Stimulated activated naive CD4-positive, alpha-beta T cell treated with Interleukin-2 at 50 U/mL for 16 hours (primary cell): ENCODE measurements around the gene RBBP8NL.

ENCODE experiments used
- DNase-seq: peaks from one replicate; lab custom pipeline; 2025; lab: John Stamatoyannopoulos, UW

Gene RBBP8NL

DNA sequence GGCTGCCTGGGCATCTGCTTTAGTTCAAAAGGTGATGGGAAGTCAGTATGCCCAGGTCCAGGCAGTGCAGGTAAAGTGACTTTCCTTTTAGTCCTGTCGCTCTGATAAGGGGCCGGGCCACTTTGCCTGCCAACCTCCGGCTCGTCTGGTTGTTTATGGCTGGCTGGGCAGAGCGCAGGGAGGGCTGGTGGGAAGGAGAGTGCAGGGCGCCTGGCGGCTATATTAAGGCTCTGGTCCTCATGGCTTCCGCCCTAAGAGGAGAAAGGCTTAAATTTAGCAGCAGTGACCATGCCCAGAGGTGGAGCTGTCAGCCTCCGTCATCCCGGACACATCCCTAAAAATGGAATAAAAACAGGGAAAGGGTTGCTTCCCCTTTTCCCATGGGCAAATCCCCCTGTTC, 33.8 kb upstream of the RBBP8NL start:
- DNase-seq: no peak

DNA sequence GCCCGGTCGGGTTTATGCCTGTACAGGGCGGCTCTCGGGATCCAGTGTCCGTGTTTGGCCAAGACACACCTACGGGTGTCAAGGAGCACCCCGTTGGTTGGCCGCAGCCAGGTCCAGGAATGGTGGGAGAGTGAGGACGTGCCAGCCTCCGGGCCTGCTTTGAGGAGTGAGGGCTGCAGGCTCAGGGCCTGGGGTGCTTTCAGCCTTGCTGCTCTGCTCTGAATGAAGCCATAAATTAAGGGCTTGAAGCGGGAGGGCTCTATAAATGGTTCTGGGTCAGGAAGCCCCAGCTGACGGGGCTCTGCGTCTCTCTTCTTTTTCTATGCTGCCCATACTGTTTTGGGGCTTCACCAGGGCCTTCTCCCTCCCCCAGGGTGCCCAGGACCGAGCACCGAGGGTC, 33.3 kb upstream of the RBBP8NL start:
- DNase-seq: no peak

DNA sequence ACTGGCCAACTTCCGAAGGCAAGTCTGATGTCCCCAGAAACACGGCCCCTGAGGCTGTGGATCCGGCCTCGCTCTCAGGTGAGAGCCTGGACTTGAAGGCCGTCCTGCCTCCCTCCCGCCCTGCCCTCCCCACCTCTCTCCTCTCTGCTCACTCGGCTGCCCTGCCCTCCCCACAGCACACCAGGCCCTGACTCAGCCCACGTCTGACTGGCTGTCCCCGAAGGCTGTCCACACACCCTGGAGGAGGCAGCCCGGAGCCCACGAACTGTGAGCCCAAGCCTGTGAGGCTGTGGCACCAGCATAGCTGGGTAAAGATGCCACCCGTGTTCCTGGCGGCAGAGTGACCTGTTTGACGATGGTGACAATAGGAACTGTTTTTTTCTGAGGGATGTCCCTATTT, 32.1 kb upstream of the RBBP8NL start:
- DNase-seq: no peak

DNA sequence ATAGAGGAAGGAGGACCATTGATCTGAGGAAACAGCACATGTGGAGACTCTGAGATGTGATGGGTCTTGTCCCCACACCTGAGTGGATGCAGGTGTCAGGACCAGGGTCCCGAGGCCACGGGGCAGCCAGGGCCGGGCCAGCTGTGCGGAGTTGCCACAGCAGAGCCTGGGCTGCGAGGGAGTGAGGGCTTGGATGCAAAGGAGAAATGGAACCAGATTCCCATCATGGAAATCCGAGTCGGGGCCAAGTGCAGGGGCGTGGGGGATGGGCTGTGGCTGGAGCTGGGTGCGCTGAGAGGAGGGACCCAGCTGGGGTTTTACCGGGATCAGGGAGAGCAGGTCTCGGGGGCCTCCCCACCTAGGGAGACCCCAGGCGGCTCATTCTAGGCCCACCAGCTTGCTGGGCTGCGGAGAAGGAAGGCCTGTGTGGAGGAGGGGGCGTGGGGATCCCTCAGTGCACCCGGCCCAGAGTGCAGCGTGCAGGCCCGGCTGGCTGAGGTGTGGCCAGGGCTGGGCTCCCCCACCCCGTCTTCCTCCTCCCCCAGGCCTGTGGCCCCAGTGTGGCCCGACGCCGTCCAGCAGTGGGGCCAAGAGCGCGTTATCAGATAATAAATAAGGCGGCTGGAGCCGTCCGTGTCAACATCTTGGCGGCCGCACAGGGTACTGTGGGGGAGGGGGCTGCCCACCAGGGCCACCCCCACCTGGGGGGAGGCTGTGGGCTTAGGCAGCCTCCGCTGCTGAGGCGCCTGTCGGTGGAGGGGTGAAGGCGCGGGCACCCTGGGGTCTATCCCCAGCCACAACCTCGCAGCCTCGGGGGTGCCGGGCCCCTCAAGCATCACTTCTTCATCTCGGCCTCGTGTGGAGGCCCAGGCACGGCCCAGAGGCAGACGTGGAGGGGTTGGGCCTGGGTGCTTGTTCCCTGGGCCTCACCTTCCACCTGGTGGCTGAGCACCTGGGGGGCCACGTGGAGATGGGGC, 31.2 kb upstream of the RBBP8NL start:
- no peak for DNase-seq

DNA sequence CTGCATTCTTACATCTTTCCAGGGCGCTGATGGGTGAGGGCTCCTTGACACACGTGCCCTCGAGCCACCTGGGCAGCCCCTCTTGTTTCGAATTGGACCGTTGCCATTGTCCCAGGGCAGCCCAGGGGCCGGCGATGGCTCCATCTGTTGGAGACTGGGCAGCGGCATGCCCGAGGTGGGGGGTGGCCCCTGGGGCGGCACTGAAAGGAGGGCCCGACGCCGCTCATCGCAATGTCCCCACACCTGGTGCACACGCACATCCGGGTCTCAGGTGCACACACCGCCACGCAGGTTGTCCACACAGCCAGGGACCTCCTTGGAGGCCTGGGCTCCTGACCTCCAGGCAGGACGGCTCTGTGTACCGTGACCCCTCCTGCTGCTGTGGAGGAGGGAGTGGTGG, 30.5 kb upstream of the RBBP8NL start:
- DNase-seq: no peak

DNA sequence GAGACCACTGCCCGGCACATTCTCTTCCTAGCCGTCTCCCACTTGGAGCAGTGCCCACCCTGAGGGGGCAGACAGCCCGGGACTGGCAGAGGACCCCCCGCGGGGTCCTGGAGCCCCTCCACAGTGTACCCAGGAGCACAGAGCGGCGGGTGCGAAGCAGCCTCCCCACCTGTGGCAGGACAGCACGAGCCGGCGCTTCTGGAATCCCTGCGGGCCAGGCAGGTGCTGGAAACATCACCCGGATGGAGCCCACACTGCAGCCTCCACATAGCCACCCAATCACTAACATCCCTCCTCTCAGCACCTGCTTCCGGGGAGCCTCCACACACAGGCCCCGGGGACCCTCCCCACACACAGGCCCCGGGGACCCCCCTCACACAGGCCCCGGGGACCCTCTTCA, 29.8 kb upstream of the RBBP8NL start:
- no peak for DNase-seq

DNA sequence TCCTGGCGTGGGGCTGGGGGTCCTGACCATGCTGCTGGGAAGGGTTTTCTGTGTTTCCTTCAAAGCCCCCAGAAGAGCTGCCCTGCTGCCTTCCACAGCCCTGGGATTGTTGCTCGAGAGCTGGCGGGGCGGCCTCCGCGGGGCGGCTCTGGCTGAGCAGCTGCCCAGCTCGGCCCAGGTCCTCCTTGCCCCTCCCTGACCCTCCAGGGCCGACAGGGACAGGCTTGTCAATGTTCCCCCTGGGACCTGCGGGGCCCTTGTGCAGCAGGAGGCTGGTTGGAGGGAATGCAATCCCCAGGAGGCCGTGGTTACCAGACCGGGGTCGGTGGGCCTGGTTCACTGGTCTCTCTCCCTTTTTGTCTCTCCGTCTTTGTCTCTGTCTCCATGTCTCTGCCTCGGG, 28.6 kb upstream of the RBBP8NL start:
- DNase-seq: no peak

DNA sequence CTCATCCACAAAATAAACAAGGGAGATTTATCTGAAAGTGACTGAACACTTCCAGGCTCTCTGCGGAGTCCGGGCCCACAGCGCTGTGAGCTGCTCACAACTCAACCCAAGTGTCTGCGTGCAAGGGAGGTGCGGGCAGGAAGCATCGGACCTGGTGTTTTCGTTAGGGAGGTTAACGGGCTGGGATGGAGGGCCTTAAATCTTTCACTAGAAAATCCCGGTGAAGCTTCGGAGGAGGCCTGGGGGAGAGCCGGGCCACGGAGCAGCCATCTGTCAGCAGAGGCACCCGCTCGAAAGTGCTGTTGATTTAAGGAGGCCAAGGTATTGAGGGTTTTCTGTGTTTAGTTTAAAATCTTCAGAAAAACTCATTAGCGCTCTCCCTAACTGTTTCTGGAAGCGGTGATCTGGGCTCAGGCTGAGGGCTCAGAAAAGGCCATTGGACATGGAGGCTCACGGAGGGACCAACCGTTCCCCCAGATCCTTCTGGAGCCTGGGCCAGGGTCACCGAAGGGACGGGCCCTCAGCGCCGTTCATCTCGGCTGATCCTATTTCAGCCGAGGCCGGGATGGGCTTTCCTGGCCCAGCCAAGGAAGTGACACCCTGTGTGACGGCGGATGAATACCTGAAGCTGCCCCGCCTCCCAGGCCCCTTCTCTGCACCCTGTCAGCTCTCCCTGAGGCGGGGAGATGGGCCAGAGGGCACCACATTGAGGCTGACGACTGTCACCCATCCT, 27.7 kb upstream of the RBBP8NL start:
- no peak for DNase-seq

DNA sequence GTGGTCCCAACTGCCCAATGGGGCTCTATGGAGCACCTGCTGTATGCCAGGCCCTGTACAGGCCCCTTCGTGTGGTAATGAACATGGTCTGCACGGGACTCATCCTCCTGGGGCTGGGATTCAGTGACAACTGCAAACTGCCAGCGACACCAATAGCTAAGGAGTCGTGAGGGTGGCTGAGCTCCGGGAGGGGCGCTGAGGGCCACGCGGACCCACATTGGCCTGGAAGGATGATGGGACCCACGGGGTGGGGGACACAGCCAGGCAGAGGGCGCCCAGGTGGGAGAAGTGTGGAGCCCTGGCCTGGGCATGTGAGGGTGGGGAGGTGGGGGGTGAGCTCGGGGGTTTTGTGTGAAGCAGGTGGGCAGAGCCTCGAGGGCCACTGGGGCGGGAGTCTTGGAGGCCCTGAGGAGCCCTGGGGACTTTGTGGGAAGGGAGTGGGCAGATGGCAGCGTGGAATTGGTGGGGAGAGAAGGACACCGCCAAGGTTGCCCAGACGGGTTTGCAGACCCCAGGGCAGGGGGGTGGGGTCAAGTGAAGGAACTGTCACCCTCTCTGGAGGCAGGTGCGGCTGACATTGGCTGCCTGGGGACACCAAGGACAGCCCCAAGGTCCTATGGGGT, 26.0 kb upstream of the RBBP8NL start:
- no peak for DNase-seq

DNA sequence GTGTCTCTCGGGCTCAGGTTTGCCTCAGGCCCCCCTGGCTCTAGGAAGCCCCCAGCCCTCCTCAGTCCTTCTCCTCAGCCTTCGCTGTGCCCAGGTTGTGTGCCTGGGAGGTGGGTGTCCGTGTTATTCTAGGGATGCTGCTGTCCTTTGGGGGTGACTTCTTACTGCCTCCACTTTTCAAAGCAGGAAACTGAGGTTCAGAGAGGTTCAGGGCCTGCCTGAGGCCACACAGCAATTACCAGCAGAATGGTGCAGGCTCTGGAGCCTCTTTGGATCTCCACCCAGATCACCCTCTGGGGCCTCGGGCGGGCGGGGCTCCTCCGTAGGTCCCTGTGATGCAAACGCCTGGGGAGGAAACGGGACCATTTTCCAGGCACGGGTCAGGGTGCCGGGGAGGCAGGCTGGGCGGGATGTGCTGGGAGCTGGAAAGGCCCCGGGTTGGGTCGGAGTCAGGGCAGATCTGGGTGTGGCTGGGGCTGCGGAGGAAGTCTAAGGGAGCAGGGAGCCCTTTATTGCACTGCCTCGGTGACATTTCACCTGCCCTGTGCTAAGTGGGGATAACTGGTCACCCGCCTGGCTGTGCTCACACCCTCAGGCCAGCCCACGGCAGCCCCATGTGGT, 25.2 kb upstream of the RBBP8NL start:
- DNase-seq: no peak

DNA sequence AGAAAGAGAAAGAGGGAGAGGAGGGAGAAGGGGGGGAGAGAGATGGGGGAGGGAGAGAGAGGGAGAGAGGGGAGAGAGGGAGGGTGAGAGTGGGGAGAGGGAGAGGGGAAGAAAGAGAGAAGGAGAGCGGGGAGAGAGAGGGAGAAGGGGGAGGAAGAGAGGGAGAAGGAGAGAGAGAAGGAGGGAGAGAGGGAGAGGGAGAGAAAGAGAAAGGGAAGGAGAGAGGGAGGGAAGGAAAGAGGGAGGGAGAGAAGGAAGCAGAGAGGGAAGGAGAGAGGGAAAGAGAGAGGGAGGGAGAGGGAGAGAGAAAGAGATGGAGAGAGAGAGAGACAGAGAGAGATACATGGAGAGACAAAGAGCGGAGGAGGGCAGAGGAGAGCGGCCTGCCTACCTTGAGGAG, 24.6 kb upstream of the RBBP8NL start:
- DNase-seq: no peak

DNA sequence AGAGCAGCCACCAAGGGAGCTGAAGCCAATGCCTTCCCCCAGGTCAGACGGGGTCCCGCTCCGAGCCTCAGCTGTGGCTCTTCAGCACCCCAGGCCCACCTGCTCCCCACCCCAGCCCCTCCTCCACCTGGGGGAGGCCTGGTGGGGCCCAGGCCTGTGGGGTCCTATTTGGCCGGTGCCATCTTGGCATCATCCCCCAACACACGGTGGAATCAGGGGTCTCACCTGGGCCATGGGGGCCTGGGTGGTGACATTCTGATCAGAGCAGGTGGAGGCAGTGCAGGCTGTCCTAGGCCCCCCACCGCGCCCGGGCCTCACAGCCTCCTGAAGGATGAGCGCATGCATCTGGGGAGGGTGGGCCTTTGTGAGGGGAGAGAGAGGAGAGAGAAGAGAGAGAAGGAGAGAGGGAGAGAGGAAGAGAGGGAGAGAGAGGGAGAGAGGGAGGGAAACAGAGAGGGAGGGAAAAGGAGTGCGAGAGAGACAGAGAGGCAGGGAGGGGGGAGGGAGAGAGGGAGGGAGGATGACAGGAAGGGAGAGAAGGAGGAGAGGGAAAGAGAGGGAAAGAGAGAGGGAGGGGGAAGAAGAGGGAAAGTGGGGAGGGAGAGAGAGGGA, 23.9 kb upstream of the RBBP8NL start:
- no peak for DNase-seq

DNA sequence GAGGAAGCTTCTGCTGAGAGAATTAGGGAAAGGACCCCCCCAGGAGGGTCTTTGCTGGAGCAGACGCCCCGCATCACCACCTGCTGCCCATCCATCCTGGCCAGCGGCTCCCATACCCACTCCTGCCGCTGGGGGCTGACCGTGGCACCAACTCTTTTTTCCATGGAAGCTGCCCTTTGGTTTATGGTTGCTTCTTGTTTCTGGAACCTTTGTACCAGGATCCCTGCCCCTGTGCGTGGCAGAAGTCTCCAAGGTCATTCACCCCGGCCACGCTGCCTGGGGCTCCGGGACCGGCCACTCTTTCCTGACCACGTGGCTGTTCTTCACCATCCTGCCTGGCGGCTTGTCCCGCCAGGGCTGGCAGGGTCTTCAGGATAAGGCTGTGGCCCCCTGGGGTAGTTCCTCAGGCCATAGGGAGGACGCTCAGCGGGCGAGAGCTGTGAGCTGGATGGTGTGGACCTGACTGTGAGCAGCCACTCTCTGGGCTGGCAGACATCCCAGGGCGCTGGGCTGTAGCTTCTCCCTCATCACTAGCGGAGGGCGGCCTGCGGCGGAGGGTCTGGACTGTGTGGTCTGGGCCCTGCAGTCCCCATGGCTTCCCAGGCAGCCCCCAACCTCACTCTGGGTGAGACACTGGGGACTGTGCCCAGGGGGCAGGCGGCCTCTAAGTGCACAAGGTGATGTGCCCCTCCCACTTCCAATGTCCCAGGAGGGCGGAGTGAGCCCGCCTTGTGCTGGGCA, 22.8 kb upstream of the RBBP8NL start:
- DNase-seq: no peak

DNA sequence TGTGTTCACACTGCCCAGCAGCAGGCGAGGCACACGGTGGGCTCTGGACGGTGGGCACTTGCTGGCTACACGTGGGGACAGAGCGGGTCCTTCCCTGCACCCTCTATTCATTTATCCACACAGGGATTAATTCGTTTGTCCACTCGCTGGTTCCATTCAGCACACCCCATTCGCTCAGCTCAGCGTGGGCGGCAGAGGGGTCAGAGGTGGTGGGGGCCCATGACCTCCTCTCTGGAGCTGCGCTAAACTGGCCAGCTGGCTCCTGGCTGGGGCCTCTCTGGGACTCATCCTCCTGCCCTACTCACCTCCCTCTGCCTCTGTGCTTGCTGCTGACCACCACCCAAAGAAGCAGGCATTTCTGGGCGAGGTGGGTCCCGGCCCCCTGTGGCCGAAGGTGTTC, 21.4 kb upstream of the RBBP8NL start:
- no peak for DNase-seq

DNA sequence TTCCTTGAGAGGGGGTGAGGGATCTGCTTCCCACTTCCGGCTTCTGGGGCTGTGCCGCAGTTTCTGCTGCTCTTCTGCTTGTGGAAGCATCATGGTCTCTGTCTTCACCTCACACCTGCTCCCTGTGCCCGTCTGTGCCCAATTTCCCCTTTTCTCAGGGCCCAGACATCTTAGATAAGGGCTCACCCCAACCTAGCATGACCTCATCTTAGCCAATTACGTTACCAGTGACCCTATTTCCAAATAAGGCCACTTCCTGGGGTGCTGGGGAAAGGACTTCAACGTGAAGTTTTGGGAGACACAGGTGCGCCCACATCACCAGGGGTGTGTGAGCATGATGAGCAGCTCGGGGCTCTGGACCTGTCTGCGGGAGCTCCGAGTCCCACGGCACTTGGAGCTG, 20.7 kb upstream of the RBBP8NL start:
- no peak for DNase-seq

DNA sequence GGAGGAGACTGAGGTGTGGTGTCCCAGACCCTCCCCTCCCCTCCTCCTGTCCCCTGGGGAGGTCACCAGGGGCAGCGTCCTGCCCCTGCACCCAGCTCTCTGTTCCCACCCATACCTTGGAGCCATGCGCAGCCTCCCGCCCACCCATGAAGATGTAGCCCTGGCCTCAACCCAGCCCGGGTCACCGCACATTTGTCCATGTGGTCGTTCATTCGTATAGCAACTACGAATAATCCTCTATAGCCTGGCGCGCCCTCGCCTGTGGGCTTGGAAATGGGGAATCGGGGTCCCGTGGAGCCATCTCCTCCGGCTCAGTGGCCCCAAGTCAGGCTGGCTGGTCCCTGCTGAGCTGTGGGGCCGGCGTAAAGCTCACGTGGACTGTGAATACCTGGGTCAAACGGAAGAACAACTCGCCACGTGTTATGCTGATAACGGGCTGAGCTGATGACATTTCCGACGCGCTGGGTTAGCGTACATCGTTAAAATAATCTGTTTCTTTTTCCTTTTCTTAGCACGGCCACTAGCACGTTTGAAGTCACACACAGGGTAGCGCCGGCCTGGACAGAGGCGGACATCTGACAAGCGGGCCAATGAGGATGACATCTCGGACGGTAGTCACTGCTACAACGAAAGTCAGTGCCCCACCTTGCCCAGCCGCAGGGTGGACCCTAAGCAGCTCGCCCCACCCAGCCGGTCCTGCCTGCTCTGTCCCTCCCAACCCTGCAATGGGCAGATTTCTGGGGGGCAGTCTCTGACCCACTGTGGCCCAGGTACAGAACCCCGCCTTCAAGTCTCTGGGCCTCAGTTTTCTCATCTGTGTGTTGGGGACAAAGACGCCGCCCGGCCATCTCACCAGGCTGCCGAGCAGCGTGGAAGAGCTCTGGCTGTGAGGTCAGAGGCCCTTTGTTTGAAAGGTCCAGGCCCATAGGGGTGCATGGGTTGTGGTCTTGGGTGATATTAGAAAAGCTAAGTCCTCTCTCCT, 19.8 kb upstream of the RBBP8NL start:
- no peak for DNase-seq

DNA sequence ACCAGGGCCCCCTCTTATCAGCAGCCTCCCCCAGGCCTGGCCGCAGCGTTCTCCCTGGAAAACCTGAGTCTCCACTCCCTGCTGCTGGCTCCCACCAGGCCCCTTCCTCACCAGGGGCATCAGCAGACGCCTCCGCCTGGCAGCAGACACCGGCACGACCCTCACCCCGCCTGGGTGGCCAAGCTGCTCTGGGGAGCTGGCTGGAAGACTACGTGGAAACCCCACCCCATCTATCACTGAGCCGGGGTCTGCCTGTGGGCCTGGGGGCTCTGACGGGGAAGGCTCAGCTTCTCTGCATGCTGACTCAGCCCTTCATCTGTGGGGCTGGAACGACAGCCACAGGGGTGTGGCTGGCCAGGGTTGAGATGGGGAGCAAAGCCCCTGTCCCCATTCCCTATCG, 19.1 kb upstream of the RBBP8NL start:
- DNase-seq: no peak

DNA sequence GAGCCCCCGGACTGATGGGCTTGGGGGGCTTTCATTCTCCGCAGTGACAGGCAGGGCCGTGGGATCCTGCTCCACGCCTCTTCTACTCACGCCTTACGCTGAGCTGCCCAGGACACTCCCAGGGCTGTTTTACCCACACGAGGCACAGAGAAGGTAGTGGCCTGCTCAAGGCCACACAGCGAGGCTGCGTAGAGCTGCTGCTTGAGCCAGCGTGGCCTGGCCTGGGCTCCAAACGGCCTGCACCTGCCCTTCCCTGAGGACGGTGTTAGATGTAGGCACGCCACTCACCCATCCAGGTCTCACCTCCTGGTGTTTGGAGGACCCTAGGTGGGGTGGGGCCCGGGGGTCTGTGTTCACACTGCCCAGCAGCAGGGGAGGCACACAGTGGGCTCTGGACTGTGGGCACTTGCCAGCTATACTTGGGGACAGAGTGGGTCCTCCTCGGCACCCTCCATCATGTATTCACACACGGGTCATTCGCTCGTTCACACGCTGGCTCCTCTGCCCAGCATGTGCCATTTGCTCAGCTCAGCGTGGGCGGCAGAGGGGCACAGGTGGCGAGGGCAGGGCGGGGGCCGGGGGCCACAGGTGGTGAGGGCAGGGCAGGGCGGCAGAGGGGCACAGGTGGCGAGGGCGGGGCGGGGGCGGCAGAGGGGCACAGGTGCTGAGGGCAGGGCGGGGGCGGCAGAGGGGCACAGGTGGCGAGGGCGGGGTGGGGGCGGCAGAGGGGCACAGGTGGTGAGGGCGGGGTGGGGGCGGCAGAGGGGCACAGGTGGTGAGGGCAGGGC, 18.4 kb upstream of the RBBP8NL start:
- DNase-seq: no peak

DNA sequence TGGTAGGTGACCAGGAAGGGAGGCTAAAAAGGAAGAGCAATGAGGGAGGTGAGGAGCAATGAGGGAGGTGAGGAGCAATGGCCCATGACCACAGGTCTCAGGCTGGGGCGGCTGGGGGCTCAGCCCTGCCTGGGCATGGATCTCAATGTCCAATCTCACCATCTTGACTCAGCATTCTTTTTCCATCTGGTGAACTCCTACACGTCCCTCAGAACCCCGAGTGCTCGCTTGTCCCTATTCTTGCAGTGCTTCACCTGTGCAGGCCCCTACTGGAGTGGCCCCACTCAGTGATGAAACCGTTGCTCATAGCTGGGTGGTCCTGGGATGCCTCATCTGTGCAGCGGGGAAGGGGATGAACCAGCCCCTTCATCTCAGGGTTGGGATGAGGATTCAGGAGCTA, 16.9 kb upstream of the RBBP8NL start:
- no peak for DNase-seq
